Measurements from ENCODE around the gene KLC4. TPM values are rescaled to one million over a fixed set of nuclear protein-coding genes. Genes with fewer than 3 reads are reported as not detected.

The KLC4 gene
- polyA plus RNA-seq, 1 experiment, result 9.1 TPM

DNA sequence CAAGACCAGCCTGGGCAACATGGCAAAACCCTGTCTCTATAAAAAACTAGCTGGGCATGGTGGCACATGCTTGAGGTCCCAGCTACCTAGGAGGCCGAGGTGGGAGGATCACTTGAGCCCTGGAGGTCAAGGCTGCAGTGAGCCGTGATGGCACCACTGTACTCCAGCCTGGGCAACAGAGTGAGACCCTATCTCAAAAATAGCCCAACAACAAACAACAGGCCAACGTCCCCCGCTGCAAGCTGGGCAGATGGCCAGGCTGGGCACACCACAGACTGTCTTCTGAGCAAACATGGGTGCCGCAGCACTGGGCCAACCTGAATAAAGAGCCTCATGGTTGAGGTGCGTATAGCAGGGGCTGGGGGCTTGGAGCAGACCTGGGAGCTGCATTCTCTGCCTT, 65.0 kb downstream of the KLC4 start:
- ChIA-PET POLR2A (interaction anchor here (1.5 to 2.6 kb wide), 3 partner anchors 27 to 48 kb away, joined by 4 to 18 read pairs (median 10); partner anchors contain the start of gene PTK7), CTCF (interaction anchor here (2.6 to 2.8 kb wide), 2 partner anchors 19 to 55 kb away, joined by 12 to 15 read pairs; no protein-coding TSS in a partner anchor)
- DNase-seq (ENCODE audit: low read depth, low spot score), result no peak
- Histone ChIP-seq H3K27ac (ENCODE audit: low read depth, low read length) (peak overlapping the region; percentile 11), H3K27me3 (ENCODE audit: control insufficient read depth, insufficient read depth, low read length) (no peaks in the 10 kb centered on the region), H3K9me3 (ENCODE audit: control insufficient read depth, insufficient read depth, low read length) (no peaks in the 10 kb centered on the region), H3K4me3 (ENCODE audit: low read depth, low read length) (no peak overlapping the region)
- TF ChIP-seq, protein P1, sequence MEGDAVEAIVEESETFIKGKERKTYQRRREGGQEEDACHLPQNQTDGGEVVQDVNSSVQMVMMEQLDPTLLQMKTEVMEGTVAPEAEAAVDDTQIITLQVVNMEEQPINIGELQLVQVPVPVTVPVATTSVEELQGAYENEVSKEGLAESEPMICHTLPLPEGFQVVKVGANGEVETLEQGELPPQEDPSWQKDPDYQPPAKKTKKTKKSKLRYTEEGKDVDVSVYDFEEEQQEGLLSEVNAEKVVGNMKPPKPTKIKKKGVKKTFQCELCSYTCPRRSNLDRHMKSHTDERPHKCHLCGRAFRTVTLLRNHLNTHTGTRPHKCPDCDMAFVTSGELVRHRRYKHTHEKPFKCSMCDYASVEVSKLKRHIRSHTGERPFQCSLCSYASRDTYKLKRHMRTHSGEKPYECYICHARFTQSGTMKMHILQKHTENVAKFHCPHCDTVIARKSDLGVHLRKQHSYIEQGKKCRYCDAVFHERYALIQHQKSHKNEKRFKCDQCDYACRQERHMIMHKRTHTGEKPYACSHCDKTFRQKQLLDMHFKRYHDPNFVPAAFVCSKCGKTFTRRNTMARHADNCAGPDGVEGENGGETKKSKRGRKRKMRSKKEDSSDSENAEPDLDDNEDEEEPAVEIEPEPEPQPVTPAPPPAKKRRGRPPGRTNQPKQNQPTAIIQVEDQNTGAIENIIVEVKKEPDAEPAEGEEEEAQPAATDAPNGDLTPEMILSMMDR (IDR thresholded peaks at IDR 0.05; ENCODE audit: low read depth, low read length), result no peak

Other genes starting within 250 kb of the KLC4 start
- gene RPL7L1, start 180.0 kb upstream of the KLC4 start, polyA plus RNA-seq (2011; rRNA removed), result 45.0 and 48.5 TPM in 2 replicates
- gene PTCRA, start 143.6 kb upstream of the KLC4 start, polyA plus RNA-seq (2011; rRNA removed), result not detected in 2 replicates
- gene CNPY3, start 130.2 kb upstream of the KLC4 start, polyA plus RNA-seq (2011; rRNA removed), result 38.4 and 39.2 TPM in 2 replicates
- 0.07 TPM in 1 of 2 replicates, not detected in the other for gene GNMT, start 98.9 kb upstream of the KLC4 start, polyA plus RNA-seq (2011; rRNA removed)
- 6.8 and 7.4 TPM in 2 replicates for gene PEX6, start 80.5 kb upstream of the KLC4 start, polyA plus RNA-seq (2011; rRNA removed)
- 59.5 and 61.5 TPM in 2 replicates for gene PPP2R5D, start 75.1 kb upstream of the KLC4 start, polyA plus RNA-seq (2011; rRNA removed)
- 86.5 and 97.9 TPM in 2 replicates for gene MEA1, start 45.7 kb upstream of the KLC4 start, polyA plus RNA-seq (2011; rRNA removed)
- gene KLHDC3, start 45.4 kb upstream of the KLC4 start, polyA plus RNA-seq (2011; rRNA removed), result 41.3 and 48.8 TPM in 2 replicates
- gene RRP36, start 38.0 kb upstream of the KLC4 start, polyA plus RNA-seq (2011; rRNA removed), result 50.3 and 54.0 TPM in 2 replicates
- gene CUL7, start 5.8 kb upstream of the KLC4 start, polyA plus RNA-seq (2011; rRNA removed), result 37.5 and 44.8 TPM in 2 replicates
- 19.3 and 19.4 TPM in 2 replicates for gene MRPL2, start 197 bp upstream of the KLC4 start, polyA plus RNA-seq (2011; rRNA removed)
- 146 and 179 TPM in 2 replicates for gene PTK7, start 16.7 kb downstream of the KLC4 start, polyA plus RNA-seq (2011; rRNA removed)
- 36.8 and 48.5 TPM in 2 replicates for gene SRF, start 111.6 kb downstream of the KLC4 start, polyA plus RNA-seq (2011; rRNA removed)
- gene CUL9, start 122.6 kb downstream of the KLC4 start, polyA plus RNA-seq (2011; rRNA removed), result 11.5 and 11.8 TPM in 2 replicates
- 36.9 and 42.4 TPM in 2 replicates for gene DNPH1, start 169.8 kb downstream of the KLC4 start, polyA plus RNA-seq (2011; rRNA removed)
- gene TTBK1, start 183.8 kb downstream of the KLC4 start, polyA plus RNA-seq (2011; rRNA removed), result not detected in 2 replicates
- gene SLC22A7, start 238.6 kb downstream of the KLC4 start, polyA plus RNA-seq (2011; rRNA removed), result not detected in 2 replicates
- not detected in 2 replicates for gene CRIP3, start 249.2 kb downstream of the KLC4 start, polyA plus RNA-seq (2011; rRNA removed)